Smooth muscle cell (in vitro differentiated cells): Measurements from ENCODE around the gene NACC1. TPM values are rescaled to one million over a fixed set of nuclear protein-coding genes. Genes with fewer than 3 reads are reported as not detected.

Experiments
- DNase-seq: peaks from one replicate; lab custom pipeline; 2025; ENCODE audit not compliant: unreplicated experiment; lab: John Stamatoyannopoulos, UW
- H2AFZ ChIP-seq: fragments of 200-600 bp; sonication (generic); 2 replicates; pipeline ENCODE4 v1.6.0; 2016; ENCODE audit warnings: antibody characterized with exemption, low read depth, mild to moderate bottlenecking
- H3F3A ChIP-seq: fragments of 200-600 bp; sonication (generic); 2 replicates; pipeline ENCODE4 v1.6.0; 2017; ENCODE audit warnings: antibody characterized with exemption, low read depth
- H3K27ac ChIP-seq: fragments of 200-600 bp; sonication (generic); 2 replicates; pipeline ENCODE4 v1.5.1; 2016; ENCODE audit warnings: low read depth, mild to moderate bottlenecking
- H3K27me3 ChIP-seq: fragments of 200-600 bp; sonication (generic); 2 replicates; pipeline ENCODE4 v1.6.1; 2016; ENCODE audit warnings: low read depth, mild to moderate bottlenecking
- H3K36me3 ChIP-seq: fragments of 200-600 bp; sonication (generic); 2 replicates; pipeline ENCODE4 v1.5.1; 2016; ENCODE audit warnings: low read depth
- H3K4me1 ChIP-seq: fragments of 200-600 bp; sonication (generic); 2 replicates; pipeline ENCODE4 v1.5.1; 2016; ENCODE audit warnings: low read depth
- H3K4me2 ChIP-seq: fragments of 200-600 bp; sonication (generic); 2 replicates; pipeline ENCODE4 v1.6.0; 2016; ENCODE audit warnings: mild to moderate bottlenecking
- H3K4me3 ChIP-seq: fragments of 200-600 bp; sonication (generic); 2 replicates; pipeline ENCODE4 v1.5.1; 2016; ENCODE audit warnings: mild to moderate bottlenecking
- H3K79me2 ChIP-seq: fragments of 200-600 bp; sonication (generic); 2 replicates; pipeline ENCODE4 v1.6.0; 2016; ENCODE audit warnings: low read depth, mild to moderate bottlenecking
- H3K9ac ChIP-seq: fragments of 200-600 bp; sonication (generic); 2 replicates; pipeline ENCODE4 v1.6.0; 2016; ENCODE audit warnings: low read depth
- H3K9me3 ChIP-seq: fragments of 200-600 bp; sonication (generic); replicated peaks from 2 replicates; pipeline ENCODE4 v1.5.1; 2016; ENCODE audit warnings: low read depth
- H4K20me1 ChIP-seq: fragments of 200-600 bp; sonication (generic); 2 replicates; pipeline ENCODE4 v1.6.0; 2016; ENCODE audit warnings: low read depth
- WGBS: methylation state at CpG from one replicate; pipeline ENCODE4 v1.1.7; 2016; ENCODE audit warnings: low lambda C conversion rate; 5-methylcytosine and 5-hydroxymethylcytosine counted together
- polyA plus RNA-seq: library from polyadenylated mRNA; unstranded; fragments of >200 nt; fragmentation: Nextera tagmentation; extraction: Ambion mirVana; gene quantifications from 2 replicates; pipeline ENCODE4 v1.2.1, GENCODE V29; 2016
- total RNA-seq: library from RNA; depleted of rRNA; stranded (reverse); fragments of >200 nt; gene quantifications from 2 replicates; pipeline ENCODE4 v1.2.3, GENCODE V29; 2014
- TF ChIP-seq, protein P1 (sequence below): fragments of 200-600 bp; sonication (generic); IDR thresholded peaks from 2 replicates; pipeline ENCODE4 v1.5.1; 2017; ENCODE audit warnings: borderline replicate concordance, mild to moderate bottlenecking, antibody characterized with exemption; ENCODE audit not compliant: insufficient read depth, poor library complexity, severe bottlenecking

Gene NACC1
- total and polyA plus RNA-seq, 2 experiments from 2014 or later, result 9.9 to 44.6 TPM

DNA sequence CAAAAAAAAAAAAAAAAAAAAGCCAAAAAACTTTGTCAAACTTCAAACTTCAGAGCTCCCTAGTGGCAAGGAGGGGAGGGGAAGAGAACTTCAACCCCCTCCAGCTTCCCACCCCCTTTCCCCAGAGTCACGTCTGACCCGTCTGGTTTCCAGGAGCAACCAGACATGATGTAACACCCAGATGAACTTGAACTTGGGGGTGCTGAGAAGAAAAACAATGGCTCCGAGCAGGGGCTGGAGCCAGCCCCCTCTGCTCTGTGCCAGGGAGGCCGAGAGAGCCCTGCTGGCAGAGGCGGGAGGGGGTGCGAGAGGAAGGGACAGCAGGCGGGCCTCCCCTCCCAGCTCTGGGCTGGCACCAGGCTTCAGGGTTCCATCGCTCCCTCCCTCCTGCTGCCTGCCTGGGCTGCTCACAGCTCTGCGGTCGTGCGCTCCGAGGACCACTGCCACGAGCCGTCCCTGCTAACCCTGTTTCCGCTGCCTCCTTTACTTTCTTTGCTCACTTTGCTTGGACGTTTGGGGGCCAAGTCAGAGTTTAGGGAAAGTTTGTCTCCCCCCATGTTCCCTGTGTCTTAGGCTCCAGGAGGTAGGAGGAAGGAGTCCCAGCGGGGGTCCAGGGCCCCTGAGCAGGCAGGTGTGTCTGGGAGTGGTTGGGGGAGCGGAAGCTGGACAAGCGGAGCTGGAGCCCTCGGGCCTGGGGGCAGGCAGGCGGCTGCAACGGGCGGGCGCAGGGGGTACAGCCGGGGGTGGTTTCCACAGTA, 26.5 kb upstream of the NACC1 start:
- DNase-seq, result no peak
- TF ChIP-seq, protein P1, sequence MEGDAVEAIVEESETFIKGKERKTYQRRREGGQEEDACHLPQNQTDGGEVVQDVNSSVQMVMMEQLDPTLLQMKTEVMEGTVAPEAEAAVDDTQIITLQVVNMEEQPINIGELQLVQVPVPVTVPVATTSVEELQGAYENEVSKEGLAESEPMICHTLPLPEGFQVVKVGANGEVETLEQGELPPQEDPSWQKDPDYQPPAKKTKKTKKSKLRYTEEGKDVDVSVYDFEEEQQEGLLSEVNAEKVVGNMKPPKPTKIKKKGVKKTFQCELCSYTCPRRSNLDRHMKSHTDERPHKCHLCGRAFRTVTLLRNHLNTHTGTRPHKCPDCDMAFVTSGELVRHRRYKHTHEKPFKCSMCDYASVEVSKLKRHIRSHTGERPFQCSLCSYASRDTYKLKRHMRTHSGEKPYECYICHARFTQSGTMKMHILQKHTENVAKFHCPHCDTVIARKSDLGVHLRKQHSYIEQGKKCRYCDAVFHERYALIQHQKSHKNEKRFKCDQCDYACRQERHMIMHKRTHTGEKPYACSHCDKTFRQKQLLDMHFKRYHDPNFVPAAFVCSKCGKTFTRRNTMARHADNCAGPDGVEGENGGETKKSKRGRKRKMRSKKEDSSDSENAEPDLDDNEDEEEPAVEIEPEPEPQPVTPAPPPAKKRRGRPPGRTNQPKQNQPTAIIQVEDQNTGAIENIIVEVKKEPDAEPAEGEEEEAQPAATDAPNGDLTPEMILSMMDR, result no peak
- peak overlapping the region; percentile 80 for H3K4me2 ChIP-seq

DNA sequence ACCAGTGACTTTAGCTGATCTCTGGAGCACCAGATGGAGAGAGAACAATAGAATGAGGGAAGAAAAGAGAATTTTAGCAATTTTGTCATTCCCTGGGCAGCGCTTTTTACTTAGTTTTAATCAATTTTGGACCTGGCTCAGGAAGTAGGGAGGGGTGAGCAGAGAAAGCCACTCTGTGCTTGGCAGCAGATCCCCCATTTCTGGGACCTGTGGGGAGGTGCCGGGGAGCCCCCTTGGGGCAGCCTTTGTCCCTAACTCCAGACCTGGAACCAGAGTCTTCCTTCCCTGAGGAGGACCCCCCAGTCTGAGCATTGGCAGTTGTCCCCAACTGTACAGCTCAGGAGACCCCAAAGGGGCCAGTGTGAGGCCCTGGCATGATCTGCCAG, 25.9 kb upstream of the NACC1 start:
- Histone ChIP-seq H3K9me3 (no peaks in the 10 kb centered on the region), H2AFZ (no peak overlapping the region), H3K4me3 (no peak overlapping the region), H3K4me2 (peak overlapping the region; percentile 80), H4K20me1 (peaks cover 8% of the 10 kb centered on the region), H3K36me3 (no peaks in the 10 kb centered on the region), H3F3A (peaks cover 4% of the 10 kb centered on the region), H3K79me2 (no peaks in the 10 kb centered on the region), H3K4me1 (peaks cover 31% of the 10 kb centered on the region), H3K27ac (peak overlapping the region; percentile 67), H3K9ac (peak overlapping the region; percentile 64), H3K27me3 (peaks cover 27% of the 10 kb centered on the region)
- 93% methylated on average over 2 of the region's 2 CpGs for WGBS
- no peak for DNase-seq
- TF ChIP-seq, protein P1, result no peak

More for the DNA sequence above, 26.5 kb upstream of the NACC1 start:
- no peaks in the 10 kb centered on the region for H3K36me3 ChIP-seq
- peak overlapping the region; percentile 78 for H2AFZ ChIP-seq
- peaks cover 4% of the 10 kb centered on the region for H3F3A ChIP-seq
- no peak overlapping the region for H3K4me3 ChIP-seq
- H3K27me3 ChIP-seq, result peaks cover 22% of the 10 kb centered on the region
- peaks cover 2% of the 10 kb centered on the region for H4K20me1 ChIP-seq
- WGBS, result 25% methylated on average over 24 of the region's 25 CpGs
- H3K9me3 ChIP-seq, result no peaks in the 10 kb centered on the region
- no peaks in the 10 kb centered on the region for H3K79me2 ChIP-seq
- H3K27ac ChIP-seq, result peak overlapping the region; percentile 67
- H3K4me1 ChIP-seq, result peaks cover 26% of the 10 kb centered on the region
- H3K9ac ChIP-seq, result peak overlapping the region; percentile 64

- 95% methylated on average over 14 of the region's 14 CpGs for WGBS
- no peak overlapping the region for H3K9ac ChIP-seq
- peaks cover 35% of the 10 kb centered on the region for H3K4me1 ChIP-seq
- H3F3A ChIP-seq, result peaks cover 4% of the 10 kb centered on the region
- peaks cover 33% of the 10 kb centered on the region for H3K27me3 ChIP-seq
- H3K4me3 ChIP-seq, result no peak overlapping the region
- no peaks in the 10 kb centered on the region for H3K36me3 ChIP-seq
- TF ChIP-seq, protein P1, result no peak
- DNase-seq, result no peak
- H3K9me3 ChIP-seq, result no peaks in the 10 kb centered on the region
- H3K79me2 ChIP-seq, result no peaks in the 10 kb centered on the region
- no peak overlapping the region for H3K4me2 ChIP-seq
- peaks cover 11% of the 10 kb centered on the region for H4K20me1 ChIP-seq
- no peak overlapping the region for H2AFZ ChIP-seq
- no peak overlapping the region for H3K27ac ChIP-seq
Measured at GRCh38 chr19:13092606-13093235, 25.3 kb upstream of the NACC1 start.
